ENCODE measurements around the gene FOXO1. TPM values are rescaled to one million over a fixed set of nuclear protein-coding genes. Genes with fewer than 3 reads are reported as not detected.
A peak's percentile ranks its signal among the peaks of the same experiment; 100 is the strongest.

The FOXO1 gene
- total and polyA plus RNA-seq, 2 of the 13 experiments (the other 11 are each of a cell fraction or from before 2014, with no cell fraction given), result 8.1 to 13.1 TPM

DNA sequence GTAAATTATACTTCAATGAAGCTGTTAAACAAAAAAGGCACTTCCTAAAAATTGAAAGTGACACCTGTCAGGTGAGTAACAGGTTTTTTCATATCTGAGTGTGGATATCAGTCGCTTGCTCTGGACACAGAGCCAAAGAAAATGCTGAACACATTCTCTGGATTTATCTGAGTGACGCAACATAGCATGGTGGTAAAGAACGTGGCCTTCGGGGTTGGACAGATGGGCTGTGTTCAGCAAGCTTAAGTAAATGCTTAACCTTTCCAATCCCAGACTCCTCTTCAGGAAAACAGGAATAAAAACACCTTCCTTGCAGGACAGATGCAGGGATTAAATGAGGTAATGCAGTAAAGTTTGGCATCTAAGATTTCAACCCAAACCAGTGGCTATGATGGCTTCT lies 132.0 kb downstream of the FOXO1 start (continued):
- TF ChIP-seq, protein P1, sequence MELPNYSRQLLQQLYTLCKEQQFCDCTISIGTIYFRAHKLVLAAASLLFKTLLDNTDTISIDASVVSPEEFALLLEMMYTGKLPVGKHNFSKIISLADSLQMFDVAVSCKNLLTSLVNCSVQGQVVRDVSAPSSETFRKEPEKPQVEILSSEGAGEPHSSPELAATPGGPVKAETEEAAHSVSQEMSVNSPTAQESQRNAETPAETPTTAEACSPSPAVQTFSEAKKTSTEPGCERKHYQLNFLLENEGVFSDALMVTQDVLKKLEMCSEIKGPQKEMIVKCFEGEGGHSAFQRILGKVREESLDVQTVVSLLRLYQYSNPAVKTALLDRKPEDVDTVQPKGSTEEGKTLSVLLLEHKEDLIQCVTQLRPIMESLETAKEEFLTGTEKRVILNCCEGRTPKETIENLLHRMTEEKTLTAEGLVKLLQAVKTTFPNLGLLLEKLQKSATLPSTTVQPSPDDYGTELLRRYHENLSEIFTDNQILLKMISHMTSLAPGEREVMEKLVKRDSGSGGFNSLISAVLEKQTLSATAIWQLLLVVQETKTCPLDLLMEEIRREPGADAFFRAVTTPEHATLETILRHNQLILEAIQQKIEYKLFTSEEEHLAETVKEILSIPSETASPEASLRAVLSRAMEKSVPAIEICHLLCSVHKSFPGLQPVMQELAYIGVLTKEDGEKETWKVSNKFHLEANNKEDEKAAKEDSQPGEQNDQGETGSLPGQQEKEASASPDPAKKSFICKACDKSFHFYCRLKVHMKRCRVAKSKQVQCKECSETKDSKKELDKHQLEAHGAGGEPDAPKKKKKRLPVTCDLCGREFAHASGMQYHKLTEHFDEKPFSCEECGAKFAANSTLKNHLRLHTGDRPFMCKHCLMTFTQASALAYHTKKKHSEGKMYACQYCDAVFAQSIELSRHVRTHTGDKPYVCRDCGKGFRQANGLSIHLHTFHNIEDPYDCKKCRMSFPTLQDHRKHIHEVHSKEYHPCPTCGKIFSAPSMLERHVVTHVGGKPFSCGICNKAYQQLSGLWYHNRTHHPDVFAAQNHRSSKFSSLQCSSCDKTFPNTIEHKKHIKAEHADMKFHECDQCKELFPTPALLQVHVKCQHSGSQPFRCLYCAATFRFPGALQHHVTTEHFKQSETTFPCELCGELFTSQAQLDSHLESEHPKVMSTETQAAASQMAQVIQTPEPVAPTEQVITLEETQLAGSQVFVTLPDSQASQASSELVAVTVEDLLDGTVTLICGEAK (IDR thresholded peaks at IDR 0.05), result no peak
- TF ChIP-seq, protein P1 (CRISPR knock-in tag; IDR thresholded peaks at IDR 0.05), result no peak
- TF ChIP-seq FOXC1 (CRISPR knock-in tag; IDR thresholded peaks at IDR 0.05; ENCODE audit: borderline replicate concordance) (no peak), PAWR (CRISPR knock-in tag; IDR thresholded peaks at IDR 0.05; ENCODE audit: borderline replicate concordance) (no peak), RAD21 (CRISPR knock-in tag; IDR thresholded peaks at IDR 0.05) (peak; percentile 14; the same call in 1 of the 2 replicates), SCMH1 (CRISPR knock-in tag; IDR thresholded peaks at IDR 0.05; ENCODE audit: borderline replicate concordance) (no peak), ARNTL (CRISPR knock-in tag; IDR thresholded peaks at IDR 0.05) (no peak), IKZF4 (CRISPR knock-in tag; IDR thresholded peaks at IDR 0.05; ENCODE audit: borderline replicate concordance, low read depth, not compliant biosample characterization) (no peak), CEBPG (CRISPR knock-in tag; IDR thresholded peaks at IDR 0.05) (peak; percentile 92), PAX8 (CRISPR knock-in tag; IDR thresholded peaks at IDR 0.05; ENCODE audit: borderline replicate concordance) (no peak), JUND (CRISPR knock-in tag; IDR thresholded peaks at IDR 0.05) (no peak), HES4 (CRISPR knock-in tag; IDR thresholded peaks at IDR 0.05; ENCODE audit: borderline replicate concordance) (no peak), NCOA1 (CRISPR knock-in tag; IDR thresholded peaks at IDR 0.05) (no peak), NFYB (CRISPR knock-in tag; IDR thresholded peaks at IDR 0.05) (no peak), REL (CRISPR knock-in tag; conservative IDR thresholded peaks at IDR 0.05) (no peak), SMYD3 (CRISPR knock-in tag; IDR thresholded peaks at IDR 0.05) (no peak)
- TF ChIP-seq, protein P2, sequence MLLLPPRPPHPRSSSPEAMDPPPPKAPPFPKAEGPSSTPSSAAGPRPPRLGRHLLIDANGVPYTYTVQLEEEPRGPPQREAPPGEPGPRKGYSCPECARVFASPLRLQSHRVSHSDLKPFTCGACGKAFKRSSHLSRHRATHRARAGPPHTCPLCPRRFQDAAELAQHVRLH (CRISPR knock-in tag; IDR thresholded peaks at IDR 0.05; ENCODE audit: borderline replicate concordance, low read depth), result no peak
- TF ChIP-seq, protein P3, sequence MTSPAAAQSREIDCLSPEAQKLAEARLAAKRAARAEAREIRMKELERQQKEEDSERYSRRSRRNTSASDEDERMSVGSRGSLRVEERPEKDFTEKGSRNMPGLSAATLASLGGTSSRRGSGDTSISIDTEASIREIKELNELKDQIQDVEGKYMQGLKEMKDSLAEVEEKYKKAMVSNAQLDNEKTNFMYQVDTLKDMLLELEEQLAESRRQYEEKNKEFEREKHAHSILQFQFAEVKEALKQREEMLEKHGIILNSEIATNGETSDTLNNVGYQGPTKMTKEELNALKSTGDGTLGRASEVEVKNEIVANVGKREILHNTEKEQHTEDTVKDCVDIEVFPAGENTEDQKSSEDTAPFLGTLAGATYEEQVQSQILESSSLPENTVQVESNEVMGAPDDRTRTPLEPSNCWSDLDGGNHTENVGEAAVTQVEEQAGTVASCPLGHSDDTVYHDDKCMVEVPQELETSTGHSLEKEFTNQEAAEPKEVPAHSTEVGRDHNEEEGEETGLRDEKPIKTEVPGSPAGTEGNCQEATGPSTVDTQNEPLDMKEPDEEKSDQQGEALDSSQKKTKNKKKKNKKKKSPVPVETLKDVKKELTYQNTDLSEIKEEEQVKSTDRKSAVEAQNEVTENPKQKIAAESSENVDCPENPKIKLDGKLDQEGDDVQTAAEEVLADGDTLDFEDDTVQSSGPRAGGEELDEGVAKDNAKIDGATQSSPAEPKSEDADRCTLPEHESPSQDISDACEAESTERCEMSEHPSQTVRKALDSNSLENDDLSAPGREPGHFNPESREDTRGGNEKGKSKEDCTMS (CRISPR knock-in tag; conservative IDR thresholded peaks at IDR 0.05), result no peak
- TF ChIP-seq, protein P4, sequence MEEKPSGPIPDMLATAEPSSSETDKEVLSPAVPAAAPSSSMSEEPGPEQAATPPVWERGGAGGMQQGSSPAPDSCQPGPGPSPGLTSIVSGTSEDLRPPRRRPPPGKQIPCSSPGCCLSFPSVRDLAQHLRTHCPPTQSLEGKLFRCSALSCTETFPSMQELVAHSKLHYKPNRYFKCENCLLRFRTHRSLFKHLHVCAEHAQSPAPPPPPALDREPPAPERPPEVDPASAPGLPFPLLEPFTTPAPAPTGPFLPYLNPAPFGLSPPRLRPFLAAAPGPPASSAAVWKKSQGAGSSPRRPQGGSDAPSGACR (CRISPR knock-in tag; IDR thresholded peaks at IDR 0.05), result no peak
